UCSD-AML1 (cell line): ENCODE results near the gene TSPO.

Experiments
- DNase-seq: peaks from one replicate; lab custom pipeline; 2025; ENCODE audit not compliant: unreplicated experiment; lab: John Stamatoyannopoulos, UW

TSPO gene

GRCh38 chr22:43157874-43158546 is 6.7 kb downstream of the TSPO start:
- no peak for DNase-seq

- no peak for DNase-seq
Measured at GRCh38 chr22:43158778-43159483, 7.6 kb downstream of the TSPO start.

DNA sequence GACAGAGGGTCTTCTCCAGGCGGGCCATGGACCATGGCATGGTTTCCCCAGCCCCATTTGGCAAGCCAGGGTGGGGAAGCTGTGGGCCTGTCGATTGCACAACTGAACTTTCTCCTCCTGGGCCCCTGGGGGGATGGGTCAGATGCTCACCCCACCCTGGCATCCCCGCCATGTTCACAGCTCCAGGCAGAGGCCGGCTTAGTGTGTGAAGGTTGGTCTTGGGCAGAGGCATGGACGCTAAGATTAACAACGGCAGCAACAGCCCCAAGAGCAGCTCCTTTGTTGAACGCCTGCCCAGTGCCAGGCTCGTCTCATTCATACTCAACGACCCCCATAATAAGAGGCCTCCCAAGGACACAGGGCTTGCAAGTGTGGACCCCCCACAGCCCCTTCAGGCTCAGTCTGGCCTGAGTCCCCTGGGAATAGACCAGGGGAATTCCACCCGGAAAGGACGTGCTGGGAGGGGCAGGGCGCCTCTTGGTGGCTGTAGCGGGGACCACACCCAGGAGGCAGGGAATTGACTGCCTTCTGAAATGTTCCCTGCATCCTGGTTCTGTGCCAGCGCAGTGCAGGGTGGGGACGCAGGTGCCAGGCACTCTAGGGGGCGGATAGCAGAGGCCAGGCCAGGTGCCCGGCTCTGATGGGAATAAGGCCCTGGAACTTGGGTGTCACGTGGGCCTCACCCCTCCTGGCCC is 8.3 kb downstream of the TSPO start:
- no peak for DNase-seq

DNA sequence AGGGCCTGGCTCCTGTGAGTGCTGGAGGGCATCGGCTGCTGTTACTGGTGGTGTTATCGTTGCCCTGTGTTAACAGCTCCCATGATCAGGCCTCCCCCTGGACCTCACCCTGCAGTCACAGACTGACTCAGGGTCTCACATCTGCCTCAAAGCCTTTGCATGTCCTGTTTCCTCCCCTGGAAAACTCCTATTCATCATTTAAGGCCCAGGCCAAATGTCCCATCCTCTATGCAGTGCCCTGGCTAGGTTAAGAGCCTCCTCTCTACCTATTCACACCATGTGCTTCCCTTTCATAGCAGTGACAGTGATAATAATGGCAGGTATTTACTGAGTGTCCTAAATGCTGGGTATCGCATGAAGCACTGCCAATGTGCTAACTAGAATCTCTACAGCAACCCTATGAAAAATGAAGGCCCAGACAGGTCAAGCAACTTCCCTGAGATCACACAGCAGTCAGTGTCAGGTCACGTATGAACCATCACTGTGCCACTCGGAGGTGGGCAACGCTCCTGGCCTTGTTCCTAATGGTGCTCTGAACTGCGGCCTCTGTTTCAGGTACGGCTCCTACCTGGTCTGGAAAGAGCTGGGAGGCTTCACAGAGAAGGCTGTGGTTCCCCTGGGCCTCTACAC is 9.3 kb downstream of the TSPO start:
- no peak for DNase-seq

GRCh38 chr22:43162412-43163150 is 11.2 kb downstream of the TSPO start:
- DNase-seq = no peak

GRCh38 chr22:43163241-43163795 is 12.0 kb downstream of the TSPO start:
- no peak for DNase-seq

GRCh38 chr22:43164636-43165035 is 13.3 kb downstream of the TSPO start:
- DNase-seq = no peak

DNA sequence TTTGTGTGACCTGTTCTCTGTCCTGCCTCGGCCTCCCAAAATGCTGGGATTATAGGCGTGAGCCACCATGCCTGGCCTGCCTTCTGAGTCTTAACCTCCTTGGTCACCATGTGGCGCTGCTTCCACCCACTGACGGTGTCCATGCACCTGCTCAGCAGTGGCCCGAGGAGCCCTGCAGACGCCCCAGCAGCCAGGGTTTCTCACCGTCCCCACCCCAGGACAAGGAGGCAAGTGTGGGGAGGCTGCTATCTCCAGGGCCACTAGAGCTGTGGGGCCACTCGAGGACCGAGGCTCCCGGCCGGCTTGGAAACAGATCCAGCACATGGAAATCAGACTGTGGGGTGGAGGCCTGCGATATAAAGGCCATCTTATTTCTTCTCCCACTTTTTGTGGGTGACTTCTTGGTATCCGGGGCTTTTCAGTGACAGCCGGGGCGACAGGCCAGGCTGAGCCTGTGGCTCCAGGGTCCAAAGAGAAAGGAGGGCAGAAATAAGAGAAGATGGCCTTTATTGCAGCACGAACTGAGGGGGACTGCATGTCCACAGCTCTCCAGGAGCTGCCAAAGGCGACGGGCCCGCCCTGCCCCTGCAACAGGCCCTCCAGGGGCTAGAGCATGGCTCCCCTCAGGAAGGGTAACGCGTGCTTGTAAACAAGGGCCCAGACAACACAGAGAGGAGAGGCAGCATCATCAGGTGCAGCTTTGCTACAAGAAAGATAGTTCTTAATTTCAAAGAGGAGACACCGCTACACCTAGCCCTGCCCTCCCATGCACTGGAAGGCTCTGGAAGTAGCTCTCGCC is 15.0 kb downstream of the TSPO start:
- DNase-seq = no peak

DNA sequence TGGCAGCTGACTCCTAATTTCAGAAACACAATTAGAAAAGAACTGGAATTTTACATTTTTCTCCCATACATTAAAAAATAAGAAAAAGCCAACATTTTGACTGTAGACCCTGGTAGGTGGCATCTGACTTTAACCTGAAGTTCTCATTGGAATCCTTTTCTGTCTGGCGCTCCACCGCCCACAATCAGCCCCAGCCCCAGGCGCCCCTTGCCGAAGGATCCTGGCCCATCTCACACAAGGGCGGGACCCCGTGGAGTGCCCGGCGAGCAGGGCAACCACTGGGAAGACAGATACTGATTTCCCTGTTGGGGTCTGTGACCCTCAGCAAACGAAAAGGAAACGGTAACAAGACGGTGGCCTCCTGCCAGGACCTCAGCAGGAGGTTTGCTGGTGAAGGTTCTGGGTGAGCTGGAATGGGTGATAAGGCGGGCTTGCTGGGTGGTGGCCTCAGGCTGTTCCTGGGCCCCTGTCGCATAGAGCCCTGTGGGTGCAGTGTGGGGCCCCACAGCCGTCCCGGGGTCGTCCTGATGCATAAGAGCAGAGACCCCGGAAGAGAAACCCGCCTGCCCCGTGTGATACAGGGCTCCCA is 15.7 kb downstream of the TSPO start:
- no peak for DNase-seq

DNA sequence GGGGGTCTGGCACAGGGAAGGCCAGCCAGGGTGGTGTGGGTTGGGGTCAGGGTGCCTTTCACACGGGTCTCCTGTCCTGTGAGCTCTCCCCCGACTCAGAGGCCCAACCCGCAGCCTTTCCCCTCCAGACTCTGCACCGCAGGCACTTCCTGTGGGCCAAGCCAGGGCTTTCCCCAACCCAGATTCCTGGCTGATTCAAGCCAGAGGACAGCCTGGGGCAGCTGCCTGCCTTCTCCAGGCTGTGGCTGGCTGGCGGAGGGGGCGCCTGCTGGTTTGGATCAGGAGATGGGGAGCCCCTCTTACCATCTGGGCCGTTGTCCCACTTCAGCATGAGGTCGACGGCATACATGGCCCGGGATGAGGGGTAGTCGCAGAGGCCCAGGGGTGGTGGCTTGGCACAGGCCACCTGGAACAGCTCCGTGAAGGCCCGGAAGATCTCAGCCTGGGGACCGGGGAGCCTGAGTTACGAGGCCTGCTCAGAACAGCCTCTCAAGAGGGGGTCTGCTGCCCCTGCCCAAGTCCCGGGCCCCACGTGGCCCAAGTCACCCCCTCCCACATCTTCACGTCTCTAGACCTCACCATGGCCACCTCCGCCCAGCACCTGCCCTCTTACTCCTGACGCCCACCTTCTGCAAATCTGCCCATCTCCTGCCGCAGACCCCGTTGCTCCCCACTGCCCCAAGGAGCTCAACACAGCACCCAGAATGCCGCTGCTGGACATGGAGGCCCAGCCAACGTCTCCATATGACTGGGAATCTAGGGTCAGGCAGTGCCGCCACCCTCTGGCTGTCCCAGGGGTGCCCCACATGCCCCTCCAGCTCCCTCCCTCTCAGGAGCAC is 17.3 kb downstream of the TSPO start:
- DNase-seq = no peak

DNA sequence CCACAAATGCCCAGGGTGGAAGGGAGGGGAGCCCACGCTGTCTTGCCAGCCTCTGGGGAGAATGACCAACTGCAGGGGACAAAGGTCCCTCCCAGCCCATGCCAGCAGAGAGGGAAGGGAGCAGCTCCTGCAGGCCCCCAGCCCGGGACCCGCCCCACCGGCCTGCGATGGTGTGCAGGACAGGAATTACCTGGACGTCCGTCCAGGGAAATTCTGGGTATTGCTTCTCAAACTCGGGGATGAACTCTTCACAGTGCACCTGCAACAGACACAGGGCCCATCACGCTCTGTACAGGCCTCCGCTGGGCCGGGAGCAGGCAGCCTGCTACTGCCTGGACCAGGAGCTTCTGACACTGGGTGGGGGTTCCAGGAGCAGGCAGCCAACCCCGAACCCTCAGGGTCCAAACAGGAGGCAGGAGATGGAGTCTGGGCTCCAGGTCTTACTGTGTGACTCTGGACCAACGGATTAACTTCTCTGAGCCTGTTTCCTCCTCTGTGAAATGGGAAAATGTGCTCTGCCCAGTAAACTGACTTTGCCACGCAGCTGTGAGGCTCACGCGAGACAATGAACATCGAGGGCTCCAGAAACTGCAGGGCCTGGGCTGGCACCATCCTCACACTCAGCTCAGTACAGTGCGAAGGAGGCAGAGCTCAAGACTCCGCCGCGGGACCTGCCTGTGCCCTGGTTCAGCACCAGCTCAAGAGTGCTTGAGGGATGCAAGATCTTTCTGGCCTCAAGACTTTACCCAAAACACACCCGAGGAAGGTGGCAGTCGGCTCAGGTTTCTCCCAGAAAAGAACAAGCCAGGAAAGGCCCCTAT is 18.2 kb downstream of the TSPO start:
- DNase-seq = no peak

DNA sequence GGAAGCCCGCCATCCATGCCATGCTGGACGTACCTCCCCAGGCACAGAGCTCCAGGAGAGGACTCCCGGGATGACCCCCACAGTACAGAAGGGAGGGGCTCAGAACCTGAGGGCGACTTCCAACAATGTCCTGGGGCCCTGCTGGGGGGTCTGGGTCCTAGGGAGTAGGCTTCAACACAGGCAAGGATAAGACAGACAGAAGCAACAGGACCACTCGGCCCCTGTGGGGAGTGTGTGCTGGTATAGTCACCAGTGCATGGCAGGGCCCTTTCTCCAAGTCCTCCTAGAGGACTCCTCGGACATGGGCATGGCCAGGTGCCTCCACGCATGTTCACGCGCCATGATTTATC is 18.7 kb downstream of the TSPO start:
- DNase-seq = no peak

- no peak for DNase-seq
Measured at GRCh38 chr22:43171019-43171491, 19.7 kb downstream of the TSPO start.

- no peak for DNase-seq
Measured at GRCh38 chr22:43171607-43172006, 20.2 kb downstream of the TSPO start.

GRCh38 chr22:43172191-43172590 is 20.8 kb downstream of the TSPO start:
- DNase-seq = no peak

DNA sequence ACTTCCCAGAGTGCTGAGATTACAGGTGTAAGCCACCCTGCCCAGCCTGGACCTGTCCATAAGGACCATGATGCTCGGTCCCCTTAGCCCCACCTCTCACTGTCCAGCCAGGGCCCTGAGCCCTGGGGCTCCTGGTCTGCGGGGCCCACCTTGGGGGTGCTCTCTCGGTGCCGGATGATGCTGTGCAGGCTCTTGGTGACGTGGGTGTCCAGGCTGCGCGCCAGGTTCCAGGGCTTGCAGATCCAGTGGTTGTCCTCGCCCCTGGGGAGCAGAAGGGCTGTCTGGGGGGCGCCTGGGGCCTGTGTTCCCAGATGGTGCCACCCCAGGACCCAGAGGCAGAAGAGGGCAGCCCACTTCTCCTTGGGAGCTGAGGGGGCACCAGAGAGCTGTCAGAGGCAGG is 22.2 kb downstream of the TSPO start:
- DNase-seq = no peak

DNA sequence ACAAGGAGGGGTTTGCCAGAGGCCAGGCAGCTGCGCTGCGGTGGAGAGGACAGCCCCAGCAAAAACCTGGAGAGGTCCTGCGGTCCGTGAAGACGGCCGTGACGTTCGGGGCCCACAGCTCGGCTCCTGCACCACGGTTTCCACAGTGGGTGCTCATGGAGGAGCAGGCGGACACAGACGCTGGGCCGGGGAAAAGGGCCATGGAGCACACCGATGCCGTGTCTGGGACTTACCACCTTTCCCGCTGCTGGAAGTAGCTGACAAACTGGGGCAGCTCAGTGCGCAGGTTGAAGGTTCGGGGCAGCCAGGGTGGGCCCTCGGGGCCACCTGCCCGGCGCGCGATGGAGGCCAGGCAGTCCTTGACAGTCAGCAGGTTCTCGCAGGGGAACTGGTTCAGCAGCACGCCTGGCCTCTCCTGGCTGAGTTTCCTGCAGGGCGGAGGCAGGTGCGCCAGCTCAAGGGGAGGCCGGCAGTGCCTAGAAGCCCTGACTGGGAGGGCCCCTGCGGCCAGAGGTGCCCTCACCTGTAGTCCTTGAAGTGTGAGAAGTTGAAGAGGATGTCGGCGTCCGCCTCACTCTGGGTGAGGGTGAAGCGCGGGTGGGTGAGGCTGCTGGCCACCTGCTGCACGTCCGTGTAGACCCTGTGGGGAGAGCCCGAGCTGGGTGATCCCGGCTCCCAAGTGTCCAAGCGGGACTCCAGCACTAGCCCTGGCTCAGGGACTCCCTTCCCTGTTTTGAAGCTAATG is 22.8 kb downstream of the TSPO start:
- no peak for DNase-seq
